HepG2 (cell line): ENCODE data around the gene XCL2. TPM values are rescaled to one million over a fixed set of nuclear protein-coding genes. Genes with fewer than 3 reads are reported as not detected.

Experiments used
- CCDC6 ChIP-seq: sonication (generic); formaldehyde crosslinking; IDR thresholded peaks from 2 replicates; pipeline ENCODE4 v1.8.1; 2022; ENCODE audit warnings: mild to moderate bottlenecking, missing genetic modification reagents, moderate library complexity
- EED ChIP-seq: sonication (generic); formaldehyde crosslinking; IDR thresholded peaks from 2 replicates; pipeline ENCODE4 v1.5.0; 2020; ENCODE audit warnings: mild to moderate bottlenecking, missing genetic modification reagents
- FOSL2 ChIP-seq: sonication (generic); formaldehyde crosslinking; IDR thresholded peaks from 2 replicates; pipeline ENCODE4 v1.4.0; 2020; ENCODE audit warnings: missing genetic modification reagents
- FOXM1 ChIP-seq: sonication (generic); formaldehyde crosslinking; IDR thresholded peaks from 2 replicates; pipeline ENCODE4 v1.5.0; 2020; ENCODE audit warnings: missing genetic modification reagents
- HNRNPL ChIP-seq: fragments of 200-400 bp; formaldehyde crosslinking; IDR thresholded peaks from 2 replicates; pipeline ENCODE4 v1.6.1; 2017; ENCODE audit warnings: mild to moderate bottlenecking, low read depth, low read length
- KAT8 ChIP-seq: IDR thresholded peaks from 2 replicates; pipeline ENCODE4 v1.6.1; 2016; ENCODE audit warnings: missing genetic modification reagents, missing compliant biosample characterization
- KDM5A ChIP-seq: fragments of 200-600 bp; sonication (generic); IDR thresholded peaks from 2 replicates; pipeline ENCODE4 v1.7.0; 2018; ENCODE audit warnings: antibody characterized with exemption, mild to moderate bottlenecking, low read length, borderline replicate concordance
- MTA1 ChIP-seq: sonication (generic); formaldehyde crosslinking; IDR thresholded peaks from 2 replicates; pipeline ENCODE4 v1.4.0; 2020; ENCODE audit warnings: missing genetic modification reagents, mild to moderate bottlenecking, borderline replicate concordance
- NFYB ChIP-seq: sonication (generic); formaldehyde crosslinking; IDR thresholded peaks from 2 replicates; pipeline ENCODE4 v1.4.0; 2020; ENCODE audit warnings: missing genetic modification reagents
- PAXIP1 ChIP-seq: sonication (generic); formaldehyde crosslinking; conservative IDR thresholded peaks from 2 replicates; pipeline ENCODE4 v1.4.0; 2020; ENCODE audit warnings: mild to moderate bottlenecking, missing genetic modification reagents, moderate library complexity
- RARG ChIP-seq: sonication (generic); formaldehyde crosslinking; IDR thresholded peaks from 2 replicates; pipeline ENCODE4 v1.4.0; 2020; ENCODE audit warnings: low read depth, mild to moderate bottlenecking, missing genetic modification reagents
- RFX5 ChIP-seq: IDR thresholded peaks from 2 replicates; pipeline ENCODE4 v1.6.1; 2011; ENCODE audit warnings: low read depth, low read length, improper control_type of control experiment
- SP5 ChIP-seq: IDR thresholded peaks from 2 replicates; pipeline ENCODE4 v1.6.1; 2016; ENCODE audit warnings: low read depth, borderline replicate concordance
- THRA ChIP-seq: sonication (generic); formaldehyde crosslinking; IDR thresholded peaks from 2 replicates; pipeline ENCODE4 v1.4.0; 2020; ENCODE audit warnings: missing genetic modification reagents, borderline replicate concordance
- ZBTB1 ChIP-seq: sonication (generic); formaldehyde crosslinking; IDR thresholded peaks from 2 replicates; pipeline ENCODE4 v1.4.0; 2020; ENCODE audit warnings: missing genetic modification reagents, borderline replicate concordance
- ZNF30 ChIP-seq: sonication (generic); formaldehyde crosslinking; IDR thresholded peaks from 2 replicates; pipeline ENCODE4 v1.5.0; 2020; ENCODE audit warnings: mild to moderate bottlenecking, missing genetic modification reagents
- ZNF318 ChIP-seq: sonication (generic); formaldehyde crosslinking; IDR thresholded peaks from 2 replicates; pipeline ENCODE4 v1.4.0; 2020; ENCODE audit warnings: mild to moderate bottlenecking, missing genetic modification reagents
- ZNF629 ChIP-seq: sonication (generic); formaldehyde crosslinking; conservative IDR thresholded peaks from 2 replicates; pipeline ENCODE4 v1.5.0; 2020; ENCODE audit warnings: missing genetic modification reagents
- ZNF816 ChIP-seq: sonication (generic); formaldehyde crosslinking; IDR thresholded peaks from 2 replicates; pipeline ENCODE4 v1.8.0; 2022; ENCODE audit warnings: missing genetic modification reagents, mild to moderate bottlenecking, borderline replicate concordance
- polyA plus RNA-seq, 8 experiments: library from polyadenylated mRNA; depleted of rRNA in 3 of 8; stranded (reverse) in 7 of 8; unstranded in 1 of 8; fragments of >200 nt; fragmentation: Illumina TruSeq in 4 of 8; extraction: Trizol in 4 of 8; gene quantifications; 2 replicates each; pipeline versions ENCODE4 v1.2.1 to v1.2.3, GENCODE V29; 2011 to 2016; ENCODE audit warnings: low read depth in 4 of 8, missing spikeins in 1 of 8, mixed read lengths in 1 of 8; ENCODE audit not compliant: insufficient read depth in 1 of 8
- total RNA-seq, 5 experiments: library from RNA; depleted of rRNA; stranded (reverse); fragments of >200 nt; fragmentation: Illumina TruSeq; extraction: Trizol; gene quantifications; 2 replicates each; pipeline ENCODE4 v1.2.3, GENCODE V29; 2016; ENCODE audit warnings: low read depth in 1 of 5

The XCL2 gene
- total and polyA plus RNA-seq, 2 of the 13 experiments (the other 11 are each of a cell fraction or from before 2014, with no cell fraction given) = 0.50 TPM; not detected in 1

GRCh38 chr1:168551688-168552087, 7.9 kb upstream of the XCL2 start (continued):
- TF ChIP-seq FOXM1 (CRISPR knock-in tag) = no peak
- TF ChIP-seq RARG (CRISPR knock-in tag) = no peak
- TF ChIP-seq RFX5 = no peak
- no peak for TF ChIP-seq MTA1 (CRISPR knock-in tag)
- peak; percentile 65 for TF ChIP-seq PAXIP1
- peak; percentile 70 for TF ChIP-seq KAT8 (CRISPR knock-in tag)
- peak; percentile 46; the same call in 1 of the 2 replicates for TF ChIP-seq FOSL2 (CRISPR knock-in tag)
- TF ChIP-seq ZNF629 (CRISPR knock-in tag) = peak; percentile 60
- no peak for TF ChIP-seq ZNF318
- TF ChIP-seq ZNF816 (CRISPR knock-in tag) = no peak
- no peak for TF ChIP-seq ZBTB1 (CRISPR knock-in tag)
- TF ChIP-seq SP5 (CRISPR knock-in tag) = no peak
- TF ChIP-seq ZNF30 = no peak
- peak; percentile 79; the same call in 1 of the 2 replicates for TF ChIP-seq THRA (CRISPR knock-in tag)
- no peak for TF ChIP-seq KDM5A
- no peak for TF ChIP-seq HNRNPL
- TF ChIP-seq NFYB (CRISPR knock-in tag) = no peak
- TF ChIP-seq CCDC6 (CRISPR knock-in tag) = no peak
- no peak for TF ChIP-seq EED (CRISPR knock-in tag)
